T-helper 2 cell (primary cell): ENCODE measurements around the gene HIP1.
A peak's percentile ranks its signal among the peaks of the same experiment; 100 is the strongest.
"Not testable (repeated sequence)": the region's sequence is repeated elsewhere in the genome, so short reads cannot be mapped to it uniquely, and the experiment has no call there.

Source experiments
- DNase-seq, 5 experiments: peaks; one replicate each; pipeline versions ENCODE4 v3.0.0 to v3.0.0-alpha.2; 2012 to 2022

Gene HIP1

GRCh38 chr7:75639071-75639885, 99.5 kb downstream of the HIP1 start:
- peak; percentile 6 to 75 (median 19) for DNase-seq

GRCh38 chr7:75638594-75639070, 100.1 kb downstream of the HIP1 start:
- DNase-seq: no peak

- no peak for DNase-seq
These were observed 100.7 kb downstream of the HIP1 start for GRCh38 chr7:75637854-75638593.

- no peak for DNase-seq
These were observed 103.7 kb downstream of the HIP1 start for GRCh38 chr7:75635036-75635435.

GRCh38 chr7:75632587-75632986, 106.2 kb downstream of the HIP1 start:
- not testable (repeated sequence) for DNase-seq

DNA sequence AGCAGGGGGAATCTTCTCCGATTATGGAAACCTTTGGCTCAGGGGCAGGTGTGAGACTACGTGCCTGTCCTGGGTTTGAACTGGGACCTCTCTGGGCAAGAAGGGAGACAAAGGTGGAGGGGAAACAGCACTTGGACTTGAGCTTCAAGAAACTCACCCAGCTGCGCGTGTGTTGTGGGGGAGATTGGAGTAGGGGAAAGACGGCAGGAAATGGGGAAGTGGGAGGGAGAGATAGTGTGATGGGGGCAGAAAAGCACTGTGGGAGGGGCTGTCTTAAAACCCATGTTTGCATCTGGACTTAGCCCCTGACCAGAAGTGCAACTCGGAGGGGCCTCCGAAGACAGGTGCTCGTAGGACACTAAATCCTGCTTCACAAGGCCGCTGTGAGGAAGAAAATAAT, 107.0 kb downstream of the HIP1 start:
- no peak for DNase-seq

DNA sequence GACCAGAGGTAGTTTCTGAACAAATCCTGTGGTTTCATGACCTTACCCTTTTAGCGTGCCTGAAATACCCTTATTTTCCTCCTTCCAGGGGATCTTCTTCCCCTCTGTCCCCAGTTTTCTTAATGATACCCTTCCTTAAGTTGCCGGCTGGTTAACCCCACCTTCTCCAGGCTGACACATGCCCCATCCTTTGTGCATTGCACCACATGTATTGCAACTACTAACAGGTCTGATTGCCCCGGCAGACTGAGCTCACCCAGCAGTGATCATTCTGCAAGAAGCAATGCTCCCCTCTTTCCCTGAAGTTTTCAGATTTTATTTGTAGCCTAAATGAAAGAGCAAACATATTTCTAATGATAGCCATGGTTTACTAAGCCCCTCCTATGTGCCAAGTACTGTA, 108.2 kb downstream of the HIP1 start:
- no peak for DNase-seq

- no peak for DNase-seq
These were observed 109.7 kb downstream of the HIP1 start for GRCh38 chr7:75629044-75629443.

- no peak for DNase-seq
These were observed 110.7 kb downstream of the HIP1 start for GRCh38 chr7:75628055-75628454.

- no peak for DNase-seq
These were observed 111.8 kb downstream of the HIP1 start for GRCh38 chr7:75626954-75627353.

DNA sequence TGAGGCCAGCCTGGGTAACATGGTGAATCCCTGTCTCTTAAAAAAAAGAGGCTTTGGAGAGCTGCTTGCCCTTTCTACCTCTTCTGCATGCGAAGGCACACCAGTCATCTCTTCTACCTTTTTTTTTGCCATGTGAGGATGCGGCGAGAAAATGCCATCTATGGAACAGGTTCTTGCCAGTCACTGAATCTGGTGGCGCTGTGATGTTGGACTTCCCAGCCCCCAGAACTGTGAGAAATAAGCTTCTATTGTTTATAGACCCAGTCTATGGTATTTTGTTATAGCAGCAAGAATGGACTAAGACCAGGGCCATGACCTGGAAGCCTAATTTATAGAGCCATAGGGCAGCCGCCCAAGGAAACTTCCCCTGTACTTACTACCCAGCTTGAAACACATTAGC, 112.9 kb downstream of the HIP1 start:
- no peak for DNase-seq

DNA sequence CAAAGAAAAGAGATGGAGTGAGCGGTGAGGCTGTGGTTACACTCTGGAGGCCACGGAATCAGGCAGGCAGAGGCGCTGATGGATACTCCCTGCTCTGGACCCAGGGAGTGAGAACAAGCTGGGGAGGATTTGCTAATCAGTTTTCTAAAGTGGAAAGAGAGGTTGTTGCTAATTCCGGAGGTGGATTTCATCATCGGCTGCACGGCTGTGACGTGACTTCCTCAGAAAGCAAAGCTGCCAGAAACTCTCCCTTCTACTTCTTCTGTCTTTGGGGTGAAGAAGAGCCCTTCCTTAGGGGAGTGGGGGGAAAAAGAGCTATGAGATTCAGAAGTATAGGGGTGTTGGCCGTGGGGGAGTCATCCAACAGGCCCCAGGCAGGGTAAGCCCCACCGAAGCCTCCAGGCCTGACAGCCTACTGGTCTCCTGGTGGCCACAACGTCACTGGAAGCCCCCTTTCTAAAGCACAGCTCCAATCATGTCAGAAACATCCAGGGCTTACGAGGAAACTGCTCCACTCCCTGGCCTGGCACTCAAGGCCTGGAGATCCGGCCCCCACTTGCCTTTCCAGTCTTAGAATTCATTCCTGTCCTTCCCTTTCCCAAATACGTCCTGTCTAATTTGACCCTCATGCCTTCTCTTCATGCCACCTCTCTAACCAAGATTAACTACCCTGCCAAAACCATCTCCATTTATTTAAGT, 114.5 kb downstream of the HIP1 start:
- DNase-seq: no peak

DNA sequence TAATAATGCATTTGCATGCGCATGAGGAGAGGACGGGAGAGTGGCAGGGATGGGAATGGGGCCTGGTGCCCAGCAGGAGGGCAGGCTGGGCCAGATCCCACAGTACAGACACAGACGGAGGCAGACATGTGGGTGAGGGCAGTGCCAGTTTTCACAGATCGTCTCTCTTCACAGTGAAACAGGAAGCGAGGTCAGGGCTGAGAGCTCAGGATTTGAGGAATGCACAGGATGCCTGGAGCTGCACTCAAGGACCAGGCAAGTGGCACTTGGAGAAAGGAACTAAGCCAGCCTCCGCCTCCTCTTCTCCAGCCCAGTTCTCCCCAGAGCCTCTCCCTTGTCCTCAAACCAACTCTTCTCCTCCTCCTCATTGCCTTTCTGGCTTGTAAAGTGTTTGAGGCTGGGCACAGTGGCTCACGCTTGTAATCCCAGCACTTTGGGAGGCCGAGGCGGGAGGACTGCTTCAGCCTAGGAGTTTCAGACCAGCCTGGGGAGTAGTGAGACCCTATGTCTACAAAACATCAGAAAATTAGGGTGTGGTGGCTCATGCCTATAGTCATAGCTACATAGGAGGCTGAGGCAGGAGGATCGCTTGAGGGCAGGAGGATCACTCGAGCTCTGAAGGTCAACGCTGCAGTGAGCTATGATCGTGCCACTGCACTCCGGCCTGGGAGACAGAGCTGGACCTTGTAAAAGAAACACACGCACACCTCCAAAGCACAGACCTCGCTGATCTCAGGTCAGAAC, 115.2 kb downstream of the HIP1 start:
- no peak for DNase-seq

GRCh38 chr7:75621124-75621523, 117.6 kb downstream of the HIP1 start:
- no peak for DNase-seq

DNA sequence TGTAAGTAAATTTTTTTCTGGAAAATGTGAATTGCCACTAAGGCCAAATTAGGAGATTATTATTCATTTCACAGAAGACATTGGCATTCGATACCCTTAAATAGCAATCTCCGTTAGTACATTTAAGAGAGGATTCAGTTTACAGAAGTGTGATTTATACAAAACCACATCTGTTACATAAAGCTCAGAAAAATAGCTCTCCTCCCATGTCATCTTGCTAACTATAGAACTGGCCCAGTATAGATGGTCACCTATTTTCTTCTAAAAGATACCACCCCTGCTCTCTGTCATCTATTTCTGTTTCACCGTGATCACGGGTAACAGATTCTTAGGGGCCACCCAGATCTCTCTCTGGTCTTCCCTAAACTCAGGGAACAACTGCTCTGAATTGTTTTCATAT, 119.1 kb downstream of the HIP1 start:
- no peak for DNase-seq

GRCh38 chr7:75617634-75618234, 121.0 kb downstream of the HIP1 start:
- peak in 3 of 5 experiments; percentile 20 to 87 (median 70) for DNase-seq

- no peak for DNase-seq
These were observed 122.1 kb downstream of the HIP1 start for GRCh38 chr7:75616421-75617167.

DNA sequence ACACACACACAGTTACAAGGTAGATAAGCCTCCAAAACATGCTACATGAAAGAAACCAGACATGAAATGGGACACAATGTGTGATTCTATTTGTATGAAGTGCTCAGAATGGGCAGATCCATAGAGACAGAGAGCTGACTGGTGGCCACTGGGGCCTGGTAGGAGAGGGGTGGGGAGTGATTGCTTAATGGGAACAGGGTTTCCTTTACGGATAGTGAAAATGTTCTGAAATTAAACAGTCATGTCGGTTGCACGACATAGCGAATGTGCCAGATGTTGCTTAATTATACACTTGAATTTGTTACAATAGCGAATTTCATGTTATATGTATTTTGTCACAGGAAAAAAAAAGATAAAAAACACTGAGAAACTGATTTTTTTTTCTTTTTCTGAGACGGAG, 124.3 kb downstream of the HIP1 start:
- no peak for DNase-seq

- no peak for DNase-seq
These were observed 125.4 kb downstream of the HIP1 start for GRCh38 chr7:75613351-75613750.

DNA sequence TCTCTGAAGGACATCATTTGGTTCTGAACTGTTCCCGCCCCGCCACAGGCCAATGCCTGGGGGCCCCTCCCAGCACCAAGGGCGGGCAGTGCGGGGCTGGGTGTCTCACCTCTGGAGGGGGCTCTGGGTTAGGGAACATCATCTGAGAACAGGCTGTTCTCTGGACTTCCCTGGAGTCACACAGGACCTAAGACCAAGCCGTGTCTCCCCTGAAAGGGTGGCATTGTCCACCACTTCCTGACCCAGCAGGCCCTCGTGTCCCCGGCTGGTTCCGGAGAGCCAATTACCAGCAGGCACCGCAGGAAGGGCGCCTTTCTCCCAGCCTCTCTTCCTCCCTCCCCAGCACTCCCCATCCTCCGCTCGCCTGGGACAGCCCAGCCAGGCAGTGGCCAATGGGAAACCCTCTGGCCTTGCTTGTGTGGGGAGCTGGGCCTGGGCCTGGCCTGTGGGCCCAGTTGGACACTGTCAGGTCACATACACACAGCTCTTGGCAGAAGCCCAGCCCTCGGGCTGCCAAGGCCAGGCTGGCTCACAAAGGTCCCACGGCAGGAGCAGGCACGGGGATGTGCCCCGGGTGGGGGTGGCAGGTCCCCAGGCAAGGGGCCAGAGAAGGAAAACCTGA, 127.1 kb downstream of the HIP1 start:
- DNase-seq: no peak

DNA sequence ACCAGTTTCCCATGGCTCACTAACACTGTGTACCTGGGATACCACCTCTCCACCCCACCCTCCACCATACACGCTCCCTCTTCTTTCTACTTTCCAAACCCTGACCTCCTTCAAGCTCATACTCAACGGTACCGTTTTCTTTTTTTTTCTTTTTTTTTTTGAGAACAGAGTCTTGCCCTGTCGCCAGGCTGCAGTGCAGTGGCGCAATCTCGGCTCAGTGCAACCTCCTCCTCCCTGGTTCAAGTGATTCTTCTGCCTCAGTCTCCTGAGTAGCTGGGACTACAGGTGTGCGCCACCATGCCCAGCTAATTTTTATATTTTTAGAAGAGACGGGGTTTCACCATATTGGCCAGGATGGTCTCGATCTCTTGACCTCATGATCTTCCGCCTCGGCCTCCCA, 129.3 kb downstream of the HIP1 start:
- not testable (repeated sequence) for DNase-seq
